Measurements from ENCODE around the gene ZBTB21.

GRCh38 chr21:41979751-41980369, 30.3 kb downstream of the ZBTB21 start:
- no peak for TF ChIP-seq POLR2A (IDR thresholded peaks at IDR 0.05)
- no peak for TF ChIP-seq CTCF (IDR thresholded peaks at IDR 0.05)
